ENCODE results near the gene HOXC13.

HOXC13 gene, protein sequence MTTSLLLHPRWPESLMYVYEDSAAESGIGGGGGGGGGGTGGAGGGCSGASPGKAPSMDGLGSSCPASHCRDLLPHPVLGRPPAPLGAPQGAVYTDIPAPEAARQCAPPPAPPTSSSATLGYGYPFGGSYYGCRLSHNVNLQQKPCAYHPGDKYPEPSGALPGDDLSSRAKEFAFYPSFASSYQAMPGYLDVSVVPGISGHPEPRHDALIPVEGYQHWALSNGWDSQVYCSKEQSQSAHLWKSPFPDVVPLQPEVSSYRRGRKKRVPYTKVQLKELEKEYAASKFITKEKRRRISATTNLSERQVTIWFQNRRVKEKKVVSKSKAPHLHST

DNA sequence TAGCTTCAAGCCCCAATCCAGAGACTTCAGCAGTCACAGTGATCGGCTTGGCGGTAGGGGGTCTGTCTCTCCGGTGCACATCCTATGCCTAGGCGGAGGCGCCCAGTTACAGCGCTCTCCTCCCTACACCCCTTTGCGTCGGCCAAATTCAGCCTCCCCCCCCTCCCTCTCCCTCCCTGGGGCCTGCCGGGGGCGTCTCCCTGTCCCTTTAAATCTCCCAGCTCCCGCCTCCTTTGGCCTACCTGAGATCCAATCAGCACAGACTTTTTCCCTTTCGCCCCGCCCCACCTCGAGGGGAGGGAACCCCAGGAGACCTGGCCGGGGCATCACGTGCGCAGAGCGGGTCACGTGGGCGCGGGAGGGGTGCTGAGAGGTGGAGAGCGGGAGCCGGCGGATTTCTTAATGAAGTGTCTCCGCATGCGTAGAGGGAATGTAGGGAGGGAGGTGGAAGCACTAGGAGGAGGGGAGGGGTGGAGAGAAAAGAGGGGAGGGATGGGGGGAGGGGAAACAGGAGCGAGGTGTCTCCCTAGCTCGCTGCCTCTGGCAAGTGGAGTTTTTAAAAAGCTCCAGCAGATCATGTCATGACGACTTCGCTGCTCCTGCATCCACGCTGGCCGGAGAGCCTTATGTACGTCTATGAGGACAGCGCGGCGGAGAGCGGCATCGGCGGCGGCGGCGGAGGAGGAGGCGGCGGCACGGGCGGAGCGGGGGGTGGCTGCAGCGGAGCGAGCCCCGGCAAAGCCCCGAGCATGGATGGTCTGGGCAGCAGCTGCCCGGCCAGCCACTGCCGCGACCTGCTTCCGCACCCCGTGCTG lies at the start of gene HOXC13:
Gene HOXC13 (plus strand): TSS at position 506 of the 815 bp plus-strand sequence. CDS start 76 bp downstream, at position 582.
- H3K27ac Mint-ChIP-seq, result no peak within 1 kb of the TSS
- H3K27me3 Mint-ChIP-seq, result peaks cover 40% of the 10 kb centered on the region
- no peak for ATAC-seq (ENCODE audit: low read depth)
- no peak within 1 kb of the TSS for H3K4me3 Mint-ChIP-seq
- DNase-seq (ENCODE audit: low spot score in 2 of 2), result no peak
- H3K36me3 Mint-ChIP-seq, result no peaks in the 10 kb centered on the region
- H3K9me3 Mint-ChIP-seq, result no peaks in the 10 kb centered on the region
- H3K4me1 Mint-ChIP-seq, result no peaks in the 10 kb centered on the region

DNA sequence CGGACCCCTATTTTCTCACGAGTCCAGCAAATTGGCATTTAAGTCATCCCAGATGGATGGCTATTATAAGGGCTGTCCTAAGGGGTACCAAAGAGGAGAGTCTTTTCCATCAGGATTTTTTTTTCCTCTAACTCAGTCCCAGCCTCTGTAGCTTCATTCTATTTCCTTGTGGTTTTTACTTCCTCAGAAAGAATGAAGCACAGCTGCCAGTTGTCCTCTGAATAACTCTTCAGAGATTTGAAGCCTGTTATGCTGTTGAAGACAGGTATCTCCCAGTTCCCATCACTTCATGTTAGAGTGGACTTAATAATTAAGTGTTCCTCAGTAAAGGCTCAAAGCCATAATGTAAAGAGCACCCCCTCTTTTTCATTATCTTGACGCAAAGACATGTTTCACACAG lies 48.5 kb upstream of the HOXC13 start:
- no peaks in the 10 kb centered on the region for H3K36me3 Mint-ChIP-seq
- H3K4me1 Mint-ChIP-seq, result no peaks in the 10 kb centered on the region
- no peak for DNase-seq (ENCODE audit: low spot score in 2 of 2)
- H3K4me3 Mint-ChIP-seq, result no peak overlapping the region
- H3K9me3 Mint-ChIP-seq, result no peaks in the 10 kb centered on the region
- H3K27ac Mint-ChIP-seq, result no peak overlapping the region
- ATAC-seq (ENCODE audit: low read depth), result no peak
- peaks cover 11% of the 10 kb centered on the region for H3K27me3 Mint-ChIP-seq

DNA sequence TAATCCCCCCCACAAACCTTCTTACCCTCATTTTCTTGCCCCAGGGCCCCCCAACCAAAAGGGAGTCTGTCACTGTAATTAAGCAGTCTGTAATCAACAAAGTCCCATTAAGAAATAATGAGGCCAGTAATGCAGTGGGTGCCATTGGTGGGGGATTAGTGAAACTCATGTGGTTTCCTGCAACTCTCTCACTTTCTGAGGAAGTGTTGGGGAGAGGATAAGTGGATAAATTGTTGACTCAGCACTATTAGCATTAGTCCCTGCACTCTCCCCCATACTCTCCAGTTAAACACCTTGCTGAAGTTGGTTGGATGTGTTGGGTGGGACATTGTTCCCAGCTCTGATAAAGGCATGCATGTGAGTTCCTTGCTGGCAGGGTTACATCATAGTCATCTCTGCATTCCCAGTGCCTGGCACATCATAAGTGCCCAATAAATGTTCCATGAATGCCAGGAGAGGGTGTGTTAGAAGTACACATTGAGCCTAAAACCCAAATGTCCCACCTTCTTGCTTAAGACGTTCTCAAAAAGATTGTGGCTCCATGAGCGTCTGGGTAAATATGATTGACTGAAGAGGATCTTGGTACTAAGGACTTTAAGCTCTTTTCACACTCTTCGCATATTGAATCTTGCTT lies 45.8 kb upstream of the HOXC13 start:
- Mint-ChIP-seq H3K27me3 (peaks cover 11% of the 10 kb centered on the region), H3K9me3 (no peaks in the 10 kb centered on the region), H3K4me3 (no peak overlapping the region), H3K36me3 (no peaks in the 10 kb centered on the region), H3K27ac (no peak overlapping the region), H3K4me1 (no peaks in the 10 kb centered on the region)
- no peak for DNase-seq (ENCODE audit: low spot score in 2 of 2)
- no peak for ATAC-seq (ENCODE audit: low read depth)

DNA sequence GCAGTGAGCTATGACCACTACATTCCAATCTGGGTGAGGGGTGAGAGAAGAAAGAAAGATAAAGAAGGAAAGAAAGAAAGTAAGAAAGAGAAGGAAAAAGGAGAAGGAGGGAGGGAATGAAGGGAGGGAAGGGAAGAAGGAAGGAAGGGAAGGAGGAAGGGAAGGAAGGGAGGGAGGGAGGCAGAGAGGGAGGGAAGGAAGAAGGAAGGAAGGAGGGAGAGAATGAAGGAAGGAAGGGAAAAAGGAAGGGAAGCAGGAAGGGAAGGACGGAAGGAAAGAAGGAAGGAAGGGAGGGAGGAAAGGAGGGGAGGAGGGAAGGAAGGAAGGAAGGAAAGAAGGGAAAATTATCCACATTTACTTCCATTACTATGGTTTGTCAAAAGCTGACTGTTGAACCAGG lies 39.4 kb upstream of the HOXC13 start:
- H3K9me3 Mint-ChIP-seq, result no peaks in the 10 kb centered on the region
- H3K27me3 Mint-ChIP-seq, result peaks cover 18% of the 10 kb centered on the region
- H3K36me3 Mint-ChIP-seq, result no peaks in the 10 kb centered on the region
- H3K4me3 Mint-ChIP-seq, result no peak overlapping the region
- DNase-seq (ENCODE audit: low spot score in 2 of 2), result no peak
- no peaks in the 10 kb centered on the region for H3K4me1 Mint-ChIP-seq
- no peak overlapping the region for H3K27ac Mint-ChIP-seq
- ATAC-seq (ENCODE audit: low read depth), result no peak

DNA sequence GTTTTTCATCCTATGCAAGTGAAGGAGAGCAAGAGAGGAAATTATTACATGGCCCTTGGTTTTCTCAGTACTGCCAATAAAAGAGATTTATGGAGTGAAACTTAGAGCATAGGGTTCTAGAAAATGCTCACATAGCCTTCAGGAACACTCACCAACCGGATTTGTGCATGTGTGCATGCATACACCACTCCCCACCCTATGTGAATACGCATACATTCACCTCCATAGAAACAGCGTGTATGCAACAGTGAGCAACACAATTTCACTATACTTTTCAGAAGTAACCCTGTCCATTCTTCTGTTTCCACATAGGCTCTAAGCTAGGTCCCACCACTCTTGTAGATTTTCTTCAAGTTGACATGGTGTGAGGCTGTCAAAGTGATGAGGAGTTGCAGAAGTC lies 31.5 kb upstream of the HOXC13 start:
- no peaks in the 10 kb centered on the region for H3K36me3 Mint-ChIP-seq
- H3K27me3 Mint-ChIP-seq, result peaks cover 6% of the 10 kb centered on the region
- DNase-seq (ENCODE audit: low spot score in 2 of 2), result no peak
- H3K9me3 Mint-ChIP-seq, result no peaks in the 10 kb centered on the region
- no peak overlapping the region for H3K27ac Mint-ChIP-seq
- H3K4me3 Mint-ChIP-seq, result no peak overlapping the region
- ATAC-seq (ENCODE audit: low read depth), result no peak
- H3K4me1 Mint-ChIP-seq, result no peaks in the 10 kb centered on the region

DNA sequence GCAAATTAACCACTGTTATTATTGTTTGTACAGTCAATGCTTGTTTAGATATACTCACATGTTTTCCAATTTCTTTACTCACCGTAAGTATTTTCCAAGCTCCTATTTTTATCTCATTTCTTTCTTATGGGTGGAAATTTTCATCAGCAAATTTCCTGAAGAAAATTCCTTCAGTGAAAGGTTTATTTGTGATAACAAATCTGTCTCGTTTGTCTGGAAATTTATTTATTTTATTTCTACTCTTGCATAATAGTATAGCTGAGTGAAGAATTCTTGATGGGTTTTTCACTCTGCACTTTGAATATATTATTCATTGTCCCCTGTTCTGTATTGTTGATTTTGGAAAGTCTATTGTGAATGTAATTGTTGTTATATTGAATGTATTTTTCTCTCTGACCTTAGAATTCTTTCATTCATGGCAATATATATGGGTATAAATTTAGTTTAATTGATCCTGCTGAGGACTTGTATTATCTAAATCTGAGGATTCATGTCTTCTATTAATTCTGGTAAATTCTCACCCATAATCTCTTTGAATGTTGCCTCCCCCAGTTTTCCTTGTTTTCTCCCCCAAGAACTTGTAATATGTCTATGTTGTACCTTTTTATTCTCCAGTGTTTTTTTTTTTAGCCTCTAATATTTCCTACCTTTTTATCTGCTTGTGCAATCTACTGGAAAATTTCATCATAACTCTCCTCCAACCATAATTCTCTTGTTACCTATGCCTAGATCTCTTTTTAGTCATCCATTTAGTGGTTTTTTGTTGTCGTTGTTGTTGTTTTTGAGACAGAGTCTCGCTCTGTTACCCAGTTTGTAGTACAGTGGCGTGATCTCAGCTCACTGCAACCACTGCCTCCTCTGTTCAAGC lies 21.6 kb upstream of the HOXC13 start:
- Mint-ChIP-seq H3K9me3 (no peaks in the 10 kb centered on the region), H3K4me3 (no peak overlapping the region), H3K36me3 (no peaks in the 10 kb centered on the region), H3K27ac (no peak overlapping the region), H3K4me1 (no peaks in the 10 kb centered on the region), H3K27me3 (peaks cover 22% of the 10 kb centered on the region)
- ATAC-seq (ENCODE audit: low read depth) (no peak), DNase-seq (ENCODE audit: low spot score in 2 of 2) (no peak)

DNA sequence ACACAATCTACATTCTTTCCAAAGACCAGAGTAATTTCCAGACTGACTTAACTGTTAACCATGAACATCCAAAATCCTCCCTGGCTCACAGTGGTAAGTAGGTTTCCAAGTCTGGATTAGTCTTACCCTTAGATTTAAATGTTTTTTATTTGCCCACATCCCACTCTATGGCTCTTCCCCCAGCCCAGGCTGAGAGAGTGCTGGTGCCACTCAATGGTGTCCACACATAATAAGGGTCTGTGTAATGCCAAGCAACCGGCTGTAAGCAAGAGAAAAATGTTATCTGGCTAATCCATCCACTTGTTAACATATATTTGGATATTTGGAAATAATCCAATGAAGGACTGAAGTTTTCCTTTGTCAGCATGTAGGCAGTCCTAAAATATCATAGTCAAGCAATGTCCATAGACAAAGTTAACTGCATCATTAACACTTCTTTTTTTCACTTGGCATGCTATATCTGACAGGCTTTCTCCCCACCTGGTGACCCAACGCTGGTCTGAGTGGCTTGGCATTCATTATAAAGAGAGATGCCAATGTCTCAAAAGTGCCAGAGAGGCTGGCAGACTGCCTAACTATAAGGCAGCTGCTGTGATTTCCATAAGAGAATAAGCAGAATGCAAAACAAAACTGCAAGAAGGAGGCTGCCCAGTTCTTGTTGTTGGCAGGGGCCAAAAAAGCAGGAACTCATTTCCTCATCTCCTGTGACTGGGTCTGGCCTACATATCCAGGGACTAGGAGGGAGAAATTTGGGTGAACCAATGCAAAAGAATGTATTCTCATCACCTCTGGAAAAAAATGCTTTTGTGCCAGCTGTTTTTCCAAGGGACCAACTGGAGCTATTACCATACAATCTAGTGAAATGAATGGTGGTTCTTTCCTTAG lies 13.9 kb upstream of the HOXC13 start:
- no peak for ATAC-seq (ENCODE audit: low read depth)
- Mint-ChIP-seq H3K36me3 (no peaks in the 10 kb centered on the region), H3K27ac (no peak overlapping the region)

DNA sequence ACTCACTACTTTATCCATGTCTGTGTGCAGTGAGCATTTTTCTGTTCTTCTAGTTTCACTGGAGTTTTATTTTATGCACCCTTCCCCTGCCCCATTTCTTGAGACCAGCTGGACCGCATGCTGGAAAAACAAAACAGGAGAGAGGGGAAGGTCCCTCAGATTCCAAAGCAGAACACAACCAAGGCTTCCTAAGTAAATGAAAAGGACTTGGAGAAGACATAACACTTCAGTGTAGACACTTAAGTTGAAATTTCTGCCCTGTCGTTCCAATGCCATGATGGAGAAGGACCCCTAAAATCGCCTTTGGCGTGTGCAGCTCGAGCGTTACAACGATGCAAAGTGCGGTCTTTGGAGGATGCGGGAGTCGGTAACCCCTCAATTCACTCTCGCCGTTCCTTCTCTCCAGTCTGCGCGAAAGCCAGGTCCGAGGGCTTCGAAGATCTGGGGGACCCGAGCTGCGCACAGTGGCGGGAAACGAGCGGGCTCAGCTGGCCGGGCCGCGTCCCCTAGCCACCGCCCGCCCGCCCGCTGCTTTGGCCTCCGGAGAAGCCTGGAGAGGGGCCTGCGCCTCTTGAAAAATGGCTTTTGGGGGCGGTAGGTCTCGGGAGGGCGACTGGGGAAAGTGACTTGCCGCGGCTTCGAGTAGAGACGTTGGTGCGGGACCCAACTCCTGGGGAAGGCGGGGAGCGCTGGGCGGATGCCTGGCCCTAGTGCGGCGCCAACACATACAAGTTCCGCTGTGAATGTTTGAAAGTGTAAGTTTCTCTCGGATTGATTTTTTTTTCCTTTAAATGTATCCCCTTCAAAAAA lies 11.2 kb upstream of the HOXC13 start:
- Mint-ChIP-seq H3K9me3 (no peaks in the 10 kb centered on the region), H3K4me1 (no peaks in the 10 kb centered on the region), H3K36me3 (no peaks in the 10 kb centered on the region), H3K27me3 (peaks cover 43% of the 10 kb centered on the region), H3K27ac (no peak overlapping the region), H3K4me3 (no peak overlapping the region)
- DNase-seq (ENCODE audit: low spot score in 2 of 2) (no peak), ATAC-seq (ENCODE audit: low read depth) (no peak)

More for the DNA sequence above, 13.9 kb upstream of the HOXC13 start:
- Mint-ChIP-seq H3K4me3 (no peak overlapping the region), H3K27me3 (peaks cover 35% of the 10 kb centered on the region), H3K4me1 (no peaks in the 10 kb centered on the region), H3K9me3 (no peaks in the 10 kb centered on the region)
- DNase-seq (ENCODE audit: low spot score in 2 of 2), result no peak

DNA sequence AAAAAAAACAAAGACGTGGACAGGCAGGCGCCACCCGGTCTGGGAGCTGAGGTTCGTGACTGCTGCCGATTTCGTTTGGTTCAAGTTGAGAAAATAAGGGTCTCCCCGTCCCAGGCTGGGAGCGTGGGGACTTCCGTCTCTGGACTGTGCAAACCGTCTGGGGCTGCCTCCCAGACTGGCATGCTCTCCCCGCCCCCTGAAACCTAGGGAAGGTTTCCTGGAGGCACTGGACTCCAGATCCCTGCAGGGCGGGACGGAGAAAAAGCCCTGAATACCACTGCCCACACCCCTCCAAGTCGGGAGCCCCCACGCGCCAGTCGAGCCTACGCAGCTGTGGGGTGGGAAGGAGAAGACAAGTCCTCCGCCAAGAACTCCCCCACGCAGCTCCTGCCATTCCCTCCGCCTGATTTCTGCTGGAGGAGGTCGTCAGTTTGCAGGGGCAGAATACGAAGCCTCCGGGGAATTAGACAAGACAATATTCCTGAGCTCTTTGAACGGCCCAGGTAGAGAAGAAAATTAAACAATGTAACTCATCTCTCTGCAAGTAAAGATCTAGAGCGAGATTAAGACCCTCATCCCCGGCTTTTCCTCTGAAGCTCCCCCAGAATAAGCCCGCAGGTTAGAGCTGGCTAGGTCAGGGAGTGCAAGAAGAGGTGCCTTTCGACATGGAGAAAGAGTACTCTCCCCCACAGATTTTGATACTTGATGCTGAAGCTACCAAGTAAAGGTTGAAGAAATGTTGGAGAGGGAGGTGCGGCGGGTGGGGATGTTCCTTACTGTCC lies 10.4 kb upstream of the HOXC13 start:
- DNase-seq (ENCODE audit: low spot score in 2 of 2), result no peak
- no peaks in the 10 kb centered on the region for H3K9me3 Mint-ChIP-seq
- H3K36me3 Mint-ChIP-seq, result no peaks in the 10 kb centered on the region
- H3K4me1 Mint-ChIP-seq, result no peaks in the 10 kb centered on the region
- no peak overlapping the region for H3K27ac Mint-ChIP-seq
- no peak overlapping the region for H3K4me3 Mint-ChIP-seq
- peaks cover 46% of the 10 kb centered on the region for H3K27me3 Mint-ChIP-seq
- ATAC-seq (ENCODE audit: low read depth), result no peak

DNA sequence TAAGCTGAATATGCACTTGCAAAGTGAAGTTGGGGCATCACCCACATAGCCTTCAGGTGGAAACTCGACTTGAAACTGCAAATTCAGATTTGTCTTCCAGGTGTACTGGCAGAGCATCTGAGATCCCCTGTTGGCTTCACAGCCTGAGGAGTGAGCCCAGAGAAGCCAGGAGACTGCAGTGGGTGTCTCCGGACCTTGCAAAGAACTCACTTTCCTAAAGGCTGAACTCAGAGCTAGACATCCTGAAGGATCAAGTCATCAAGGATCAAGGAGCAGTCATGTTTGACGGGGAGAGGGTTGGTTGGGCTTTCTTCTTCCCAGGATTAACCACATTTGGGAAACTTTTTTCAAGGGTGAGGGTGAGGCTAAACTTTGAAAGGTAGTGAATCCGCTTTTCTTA lies 9.1 kb upstream of the HOXC13 start:
- Mint-ChIP-seq H3K4me1 (no peaks in the 10 kb centered on the region), H3K27me3 (peaks cover 52% of the 10 kb centered on the region), H3K27ac (no peak overlapping the region), H3K4me3 (no peak overlapping the region), H3K9me3 (no peaks in the 10 kb centered on the region), H3K36me3 (no peaks in the 10 kb centered on the region)
- DNase-seq (ENCODE audit: low spot score in 2 of 2) (no peak), ATAC-seq (ENCODE audit: low read depth) (no peak)

DNA sequence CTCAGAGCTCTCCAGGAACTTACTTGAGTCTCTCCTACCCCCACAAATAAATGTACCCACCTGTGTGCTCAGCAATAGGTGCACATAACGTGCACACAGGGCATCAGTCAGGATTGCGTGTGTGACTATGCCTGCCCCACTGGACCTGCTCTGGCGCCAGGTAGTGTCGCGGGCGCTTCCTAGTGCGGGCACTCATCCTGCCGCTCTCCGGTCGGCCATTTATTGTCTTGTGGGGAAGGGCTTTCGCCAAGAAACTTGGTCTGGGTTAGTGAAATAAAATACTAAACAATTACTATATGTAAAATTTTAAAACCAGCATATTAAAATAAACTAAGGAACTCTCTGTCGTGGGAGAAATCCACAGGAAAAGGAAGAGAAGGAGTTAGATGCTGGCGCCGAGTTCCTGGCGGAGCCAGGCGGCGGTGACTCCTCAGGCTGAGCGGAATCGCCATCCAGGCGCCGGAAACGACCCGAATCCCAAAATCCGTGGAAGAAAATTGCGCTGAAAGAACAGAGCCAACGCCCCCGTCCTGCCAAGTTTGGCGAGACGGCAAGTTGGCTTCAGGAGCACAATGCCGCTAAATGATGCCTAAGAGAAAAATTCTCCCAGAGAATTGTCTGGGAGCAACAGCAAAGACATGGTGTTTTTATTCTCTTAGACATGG lies 7.9 kb upstream of the HOXC13 start:
- DNase-seq (ENCODE audit: low spot score in 2 of 2), result no peak
- Mint-ChIP-seq H3K4me1 (no peaks in the 10 kb centered on the region), H3K36me3 (no peaks in the 10 kb centered on the region), H3K27me3 (peaks cover 57% of the 10 kb centered on the region), H3K4me3 (no peak overlapping the region), H3K9me3 (no peaks in the 10 kb centered on the region), H3K27ac (no peak overlapping the region)
- ATAC-seq (ENCODE audit: low read depth), result no peak
